AG08396 (cell line): ENCODE results near the gene MCC.

Experiments used
- DNase-seq: peaks from one replicate; pipeline ENCODE4 v3.0.0; 2012; ENCODE audit warnings: low spot score, mixed read lengths

MCC gene

DNA sequence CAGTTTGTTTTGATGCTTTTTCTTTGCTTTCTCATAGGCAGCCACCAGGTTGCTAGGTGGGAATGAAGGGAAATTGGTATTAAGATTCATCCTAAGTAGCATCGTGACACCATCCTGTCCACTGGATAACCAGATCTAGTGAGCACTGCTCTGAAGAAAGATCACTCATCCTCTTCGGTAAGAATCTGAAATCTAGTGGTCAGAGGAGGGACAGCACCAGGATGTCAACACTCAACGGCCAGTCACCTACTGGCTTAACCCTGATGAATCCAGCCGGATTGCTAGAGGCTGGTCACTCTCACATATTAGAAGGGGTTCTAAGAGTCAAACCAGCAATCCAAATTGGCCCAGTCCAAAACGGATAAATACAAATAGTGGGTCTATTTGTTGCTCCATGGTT lies 460.8 kb downstream of the MCC start:
- DNase-seq, result no peak

DNA sequence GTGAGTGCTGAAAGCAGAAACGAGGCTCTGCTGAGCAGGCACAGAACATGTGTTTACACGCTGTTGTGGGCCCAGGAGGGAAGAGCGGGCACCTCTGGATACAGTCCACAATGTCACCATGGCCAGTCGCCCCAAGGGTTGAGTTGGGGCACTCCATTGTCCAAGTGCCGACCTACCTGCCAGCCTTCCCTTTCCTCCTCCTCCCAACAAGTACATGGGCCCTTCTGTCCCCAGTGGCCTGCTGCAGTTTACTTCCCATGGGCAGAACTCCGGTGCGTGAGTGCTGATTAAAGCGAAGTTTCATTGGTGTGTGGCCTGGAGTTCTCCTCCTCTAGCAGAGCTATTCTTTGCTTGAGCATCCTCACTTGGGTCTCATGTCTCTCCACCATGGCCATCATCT lies 461.2 kb downstream of the MCC start:
- no peak for DNase-seq

DNA sequence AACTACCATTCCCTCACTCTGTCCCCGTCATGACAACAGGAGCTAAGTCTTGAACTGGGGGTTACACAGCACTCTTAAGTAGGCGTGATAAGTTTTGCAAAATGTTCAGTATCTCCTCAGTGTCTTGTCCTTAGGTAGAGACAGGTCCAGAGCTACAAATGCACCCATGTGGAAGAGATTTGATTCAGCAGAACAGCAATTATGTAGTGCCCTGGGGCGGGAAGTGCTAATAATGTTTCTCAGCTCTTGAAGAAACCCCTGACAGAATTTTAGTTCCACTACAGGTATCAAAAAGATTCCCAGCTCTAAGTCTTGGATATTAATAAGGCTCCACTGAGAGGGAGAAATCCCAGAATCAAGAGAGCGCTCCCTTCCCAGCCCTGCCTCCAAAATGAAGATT lies 462.0 kb downstream of the MCC start:
- no peak for DNase-seq

- no peak for DNase-seq
Observed at GRCh38 chr5:113025596-113025995, 462.7 kb downstream of the MCC start.

GRCh38 chr5:113024076-113024697 lies 464.1 kb downstream of the MCC start:
- no peak for DNase-seq

DNA sequence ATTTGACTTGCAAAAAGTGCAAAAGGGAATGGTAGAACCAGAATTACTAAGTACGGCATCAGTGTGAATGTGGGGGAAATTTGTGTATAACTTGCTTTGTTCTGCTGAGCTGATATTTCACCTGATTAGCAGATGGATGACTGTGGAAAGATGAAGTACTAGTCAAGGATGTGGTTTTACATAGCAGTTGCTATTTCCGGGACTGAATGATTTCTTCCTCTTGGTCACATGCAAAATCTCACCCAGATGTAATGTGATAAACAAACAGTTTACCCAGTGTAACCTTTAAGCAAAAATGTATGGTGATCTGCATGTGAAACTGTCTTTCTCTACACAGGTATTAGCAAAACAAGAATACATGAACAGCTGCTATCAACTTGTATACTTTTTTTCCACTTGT lies 465.6 kb downstream of the MCC start:
- no peak for DNase-seq

DNA sequence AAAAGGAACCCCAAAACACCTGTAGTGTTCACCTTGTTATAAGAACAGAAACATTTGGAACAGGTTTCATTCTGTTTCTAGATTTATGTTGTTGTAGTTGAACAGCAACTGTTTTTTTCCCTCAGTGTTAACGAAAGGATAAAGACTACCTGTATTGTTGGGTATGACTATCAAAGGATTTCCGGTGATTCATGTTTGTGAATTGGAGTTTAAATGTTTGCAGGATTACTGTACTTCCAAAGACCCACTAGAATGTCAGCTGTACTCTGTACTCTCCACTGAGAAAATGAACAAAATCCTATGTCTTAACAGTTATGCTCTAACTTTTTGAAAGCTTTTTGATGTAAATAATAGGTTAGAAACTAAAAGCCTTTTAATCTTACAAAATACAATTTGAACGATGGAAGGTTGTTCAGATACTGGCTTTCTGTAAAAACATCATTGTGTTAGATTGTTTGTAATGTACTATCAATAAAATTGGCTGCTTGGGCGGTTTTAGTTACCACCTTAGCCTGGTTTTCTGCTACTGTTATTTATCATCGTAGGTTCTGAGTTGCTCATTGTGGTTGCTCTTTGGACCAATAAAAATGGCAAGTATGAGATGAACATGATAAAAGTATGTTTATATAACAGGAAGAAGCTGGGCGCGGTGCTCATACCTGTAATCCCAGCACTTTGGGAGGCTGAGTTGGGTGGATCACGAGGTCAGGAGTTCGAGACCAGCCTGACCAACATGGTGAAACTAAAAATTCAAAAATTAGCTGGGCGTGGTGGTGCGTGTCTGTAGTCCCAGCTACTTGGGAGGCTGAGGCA lies 467.6 kb downstream of the MCC start:
- peak; percentile 22 for DNase-seq

GRCh38 chr5:113017881-113018635 lies 470.2 kb downstream of the MCC start:
- DNase-seq, result no peak

DNA sequence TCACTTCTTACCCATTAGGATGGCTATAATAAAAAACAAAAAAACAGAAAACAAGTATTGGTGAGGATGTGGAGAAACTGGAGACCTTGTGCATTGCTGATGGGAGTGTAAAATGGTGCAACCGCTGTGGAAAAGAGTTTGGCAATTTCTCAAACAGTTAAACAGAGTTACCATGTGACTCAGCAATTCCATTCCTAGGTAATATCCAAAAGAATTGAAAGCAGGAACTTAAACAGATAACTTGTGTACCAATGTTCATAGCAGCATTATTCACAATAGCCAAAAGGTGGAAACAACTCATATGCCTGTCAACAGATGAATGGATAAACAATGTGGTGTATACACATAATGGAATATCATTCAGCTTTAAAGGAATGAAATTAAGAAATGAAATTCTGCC lies 482.8 kb downstream of the MCC start:
- no peak for DNase-seq

GRCh38 chr5:113003763-113004162 lies 484.5 kb downstream of the MCC start:
- no peak for DNase-seq

DNA sequence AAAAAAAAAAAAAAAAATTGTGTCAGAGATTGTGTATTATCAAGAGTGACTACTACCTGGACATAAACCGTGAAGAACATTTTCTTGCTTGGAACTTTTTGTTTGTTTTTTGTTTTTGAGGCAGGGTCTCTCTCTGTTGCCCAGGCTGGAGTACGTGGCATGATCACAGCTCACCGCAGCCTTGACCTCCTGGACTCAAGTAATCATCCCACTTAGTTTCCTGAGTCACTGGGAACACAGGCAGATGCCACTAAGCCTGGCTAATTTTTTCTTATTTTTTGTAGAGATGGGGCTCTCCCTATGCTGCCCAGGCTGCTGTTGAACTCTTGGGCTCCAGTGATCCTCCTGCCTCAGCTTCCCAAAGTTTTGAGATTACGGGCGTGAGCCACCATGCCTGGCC lies 485.8 kb downstream of the MCC start:
- DNase-seq, result no peak

DNA sequence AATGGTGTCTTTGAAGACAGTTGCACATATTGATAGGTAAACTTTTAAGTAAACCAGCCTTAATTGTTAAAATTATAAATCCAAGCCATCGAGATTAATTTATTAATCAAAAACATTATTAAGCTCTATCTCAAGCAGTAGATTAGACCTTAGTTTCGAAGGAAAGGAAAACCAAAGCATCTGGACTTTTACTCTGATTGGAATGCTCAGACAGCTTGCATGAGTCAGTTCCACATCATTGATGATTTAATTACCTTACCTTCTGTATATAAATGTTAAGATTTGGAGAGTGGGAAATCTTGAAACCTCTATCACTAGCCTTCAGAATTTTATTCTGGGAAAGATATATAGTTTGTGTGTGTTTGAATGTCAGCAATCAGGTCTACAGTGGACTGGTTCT lies 487.8 kb downstream of the MCC start:
- no peak for DNase-seq

DNA sequence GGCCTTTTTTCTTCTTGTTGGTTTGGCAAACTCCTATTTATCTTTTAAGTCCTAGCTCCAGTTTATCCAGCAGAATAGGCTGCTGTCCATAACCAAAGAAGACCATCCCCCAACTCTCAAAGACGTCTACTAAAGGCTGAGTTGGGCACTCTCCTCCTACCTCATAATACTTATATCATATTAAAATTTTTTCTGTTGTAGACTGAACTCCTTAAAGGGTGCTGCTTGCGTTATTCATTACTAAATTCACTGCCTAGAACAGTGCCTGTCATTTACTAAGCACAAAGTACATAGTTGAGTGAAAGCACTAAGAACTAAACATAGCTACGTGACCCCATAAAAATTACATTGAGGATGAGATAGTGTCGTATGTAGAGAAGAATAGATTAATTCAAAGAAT lies 490.0 kb downstream of the MCC start:
- DNase-seq, result no peak

- no peak for DNase-seq
Observed at GRCh38 chr5:112996830-112997374, 491.4 kb downstream of the MCC start.

- DNase-seq, result peak; percentile 58
Observed at GRCh38 chr5:112995764-112996618, 492.3 kb downstream of the MCC start.

DNA sequence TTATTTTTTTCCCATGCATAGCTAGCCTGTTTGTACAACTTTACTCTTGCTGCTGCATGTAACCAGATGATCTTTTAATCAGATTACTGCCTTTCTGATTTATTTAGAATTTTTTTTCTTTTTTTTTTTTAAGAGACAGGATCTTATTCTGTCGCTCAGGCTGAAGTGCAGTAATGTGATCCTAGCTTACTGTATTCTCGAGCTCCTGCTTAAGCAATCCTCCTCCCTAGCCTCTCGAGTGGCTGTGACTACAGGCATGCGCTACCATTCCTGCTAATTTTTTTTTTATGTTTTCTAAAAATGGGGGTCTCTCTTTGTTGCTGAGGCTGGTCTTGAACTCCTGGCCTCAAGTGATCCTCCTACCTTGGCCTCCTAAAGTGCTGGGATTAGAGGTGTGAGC lies 502.0 kb downstream of the MCC start:
- DNase-seq, result no peak

- DNase-seq, result no peak
Observed at GRCh38 chr5:112983363-112983762, 504.9 kb downstream of the MCC start.

- DNase-seq, result no peak
Observed at GRCh38 chr5:112979723-112980122, 508.5 kb downstream of the MCC start.

GRCh38 chr5:112978836-112979235 lies 509.4 kb downstream of the MCC start:
- no peak for DNase-seq

DNA sequence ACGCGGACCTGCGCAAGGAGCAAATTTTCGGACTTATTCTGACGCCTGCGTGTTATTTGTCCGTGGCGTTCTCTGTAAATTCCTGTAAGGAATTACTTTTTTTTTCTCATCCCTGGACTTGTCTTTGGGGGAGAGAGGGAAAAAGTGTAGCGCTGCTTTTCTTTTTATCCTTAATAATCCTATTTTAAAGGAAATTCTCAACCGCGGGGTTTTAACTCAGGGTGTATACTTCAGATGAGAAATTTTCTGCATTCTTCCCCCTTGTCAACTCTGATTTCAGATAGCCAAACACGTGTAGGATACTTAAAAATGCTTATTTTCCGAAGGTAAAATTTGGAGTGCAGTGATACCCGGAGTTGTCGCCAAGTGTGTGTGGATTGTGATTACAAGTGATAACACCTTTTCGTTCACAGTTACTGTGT lies 510.8 kb downstream of the MCC start:
- DNase-seq, result no peak

- peak; percentile 95 for DNase-seq
Observed at GRCh38 chr5:112976432-112977309, 511.6 kb downstream of the MCC start, which contains the start of gene DCP2. DCP2 (plus strand) TSS chr5:112976798; CDS start chr5:112976934, 136 bp downstream.
